Uterus (tissue), 2 donors: Measurements from ENCODE around the gene HABP4.

ENCODE experiments used
- POLR2A ChIP-seq, 2 donors: fragments of 450-650 bp; IDR thresholded peaks; one replicate each; pipeline ENCODE4 v1.6.1; 2016; ENCODE audit warnings: antibody characterized with exemption in 2 of 2, mild to moderate bottlenecking in 1 of 2, moderate library complexity in 1 of 2
- TF ChIP-seq, protein P1 (sequence below), 4 experiments: fragments of 200-600 bp in 2 of 4; fragments of 450-650 bp in 2 of 4; sonication (generic) in 2 of 4; IDR thresholded peaks; one replicate each; pipeline ENCODE4 v1.5.1; 2016 to 2019; ENCODE audit warnings: antibody characterized with exemption in 4 of 4, mild to moderate bottlenecking in 2 of 4, moderate library complexity in 1 of 4

- TF ChIP-seq, protein P1, sequence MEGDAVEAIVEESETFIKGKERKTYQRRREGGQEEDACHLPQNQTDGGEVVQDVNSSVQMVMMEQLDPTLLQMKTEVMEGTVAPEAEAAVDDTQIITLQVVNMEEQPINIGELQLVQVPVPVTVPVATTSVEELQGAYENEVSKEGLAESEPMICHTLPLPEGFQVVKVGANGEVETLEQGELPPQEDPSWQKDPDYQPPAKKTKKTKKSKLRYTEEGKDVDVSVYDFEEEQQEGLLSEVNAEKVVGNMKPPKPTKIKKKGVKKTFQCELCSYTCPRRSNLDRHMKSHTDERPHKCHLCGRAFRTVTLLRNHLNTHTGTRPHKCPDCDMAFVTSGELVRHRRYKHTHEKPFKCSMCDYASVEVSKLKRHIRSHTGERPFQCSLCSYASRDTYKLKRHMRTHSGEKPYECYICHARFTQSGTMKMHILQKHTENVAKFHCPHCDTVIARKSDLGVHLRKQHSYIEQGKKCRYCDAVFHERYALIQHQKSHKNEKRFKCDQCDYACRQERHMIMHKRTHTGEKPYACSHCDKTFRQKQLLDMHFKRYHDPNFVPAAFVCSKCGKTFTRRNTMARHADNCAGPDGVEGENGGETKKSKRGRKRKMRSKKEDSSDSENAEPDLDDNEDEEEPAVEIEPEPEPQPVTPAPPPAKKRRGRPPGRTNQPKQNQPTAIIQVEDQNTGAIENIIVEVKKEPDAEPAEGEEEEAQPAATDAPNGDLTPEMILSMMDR (IDR thresholded peaks at IDR 0.05) = no peak
- TF ChIP-seq POLR2A (IDR thresholded peaks at IDR 0.05) = no peak
Measured at GRCh38 chr9:96540106-96540505, 90.1 kb downstream of the HABP4 start.
